GM21576 (cell line): ENCODE data around the gene RAD51B.
"Not testable (repeated sequence)": the region's sequence is repeated elsewhere in the genome, so short reads cannot be mapped to it uniquely, and the experiment has no call there.

Source experiments
- ATAC-seq: cut with Tn5 transposase; IDR thresholded peaks from one replicate; pipeline ENCODE4 v1.9.1; 2021; ENCODE audit warnings: mild to moderate bottlenecking, moderate library complexity; ENCODE audit not compliant: unreplicated experiment

The RAD51B gene

GRCh38 chr14:67819563-67820421 lies at the start of gene RAD51B:
TSS of gene RAD51B (plus strand) at chr14:67819779.
- ATAC-seq: peak; percentile 50

DNA sequence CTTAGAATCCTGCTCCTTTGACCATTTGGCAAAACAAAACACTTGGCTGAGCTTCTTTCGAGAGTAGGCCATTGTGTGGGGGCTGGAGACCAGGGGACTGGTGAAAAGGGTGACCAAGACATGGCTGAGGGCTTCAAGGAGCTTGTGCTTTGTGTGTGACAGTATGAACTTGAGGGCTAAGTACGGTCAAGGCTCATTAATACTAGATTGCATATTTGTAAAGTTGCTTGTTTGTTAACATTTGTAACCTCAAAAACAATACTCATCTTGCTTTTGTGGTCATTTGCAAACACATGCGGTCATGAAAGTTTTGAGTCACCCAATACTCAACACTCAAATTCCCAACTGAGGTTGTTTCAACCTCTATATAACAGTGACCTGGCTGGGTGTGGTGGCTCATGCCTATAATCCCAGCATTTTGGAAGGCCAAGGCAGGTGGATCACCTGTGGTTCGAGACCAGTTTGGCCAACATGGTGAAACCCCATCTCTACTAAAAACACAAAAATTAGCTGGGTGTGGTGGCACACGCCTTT lies 45.7 kb upstream of the RAD51B start:
- ATAC-seq: no peak

GRCh38 chr14:67776653-67777322 lies 42.8 kb upstream of the RAD51B start:
- no peak for ATAC-seq

DNA sequence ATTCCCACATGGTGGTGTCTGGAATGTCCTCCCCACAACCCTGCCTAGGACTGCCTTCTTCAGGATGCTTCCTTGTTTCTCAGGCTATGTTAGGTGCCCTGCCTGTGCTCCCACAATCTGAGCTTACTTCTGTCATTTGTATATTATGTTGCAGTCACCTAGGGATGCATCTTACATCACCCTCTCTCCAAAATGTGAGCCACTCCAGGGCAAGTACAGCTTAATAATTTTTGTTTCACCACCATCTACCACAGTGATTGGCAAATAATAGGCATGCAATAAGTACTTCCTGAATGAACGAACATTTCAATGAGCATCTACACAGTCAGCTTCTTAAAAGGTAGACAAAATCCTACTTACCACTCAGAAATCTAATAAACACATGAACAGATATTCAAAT lies 40.8 kb upstream of the RAD51B start:
- no peak for ATAC-seq

GRCh38 chr14:67782090-67782489 lies 37.5 kb upstream of the RAD51B start:
- no peak for ATAC-seq

DNA sequence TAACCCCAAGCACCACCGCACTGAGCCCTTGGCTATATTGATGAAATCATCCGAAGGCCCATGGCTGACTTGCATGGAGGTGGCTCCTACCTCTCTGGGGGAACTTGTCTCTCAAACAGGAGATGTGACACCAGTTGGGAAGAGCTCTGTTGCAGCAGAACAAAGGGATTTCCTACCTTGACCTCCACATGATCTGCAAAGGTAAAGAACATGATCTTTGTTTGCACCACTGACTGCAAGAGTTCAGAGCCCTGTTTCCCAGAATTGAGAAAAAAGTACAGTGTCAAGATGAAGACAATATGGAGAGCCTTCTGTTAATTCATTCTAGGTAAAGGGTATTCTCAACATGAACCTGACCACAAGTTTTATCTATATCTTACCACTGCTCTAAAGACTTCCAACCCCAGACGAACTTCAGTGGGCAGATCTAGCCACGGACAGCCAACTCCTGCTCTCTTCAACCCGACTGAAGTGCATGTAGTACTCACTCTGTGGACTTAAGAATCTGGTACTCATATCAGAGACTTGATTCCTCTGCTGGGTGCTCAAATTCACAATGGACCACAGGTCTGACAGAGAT lies 35.2 kb upstream of the RAD51B start:
- no peak for ATAC-seq

- no peak for ATAC-seq
These were observed 34.1 kb upstream of the RAD51B start for GRCh38 chr14:67785270-67786109.

DNA sequence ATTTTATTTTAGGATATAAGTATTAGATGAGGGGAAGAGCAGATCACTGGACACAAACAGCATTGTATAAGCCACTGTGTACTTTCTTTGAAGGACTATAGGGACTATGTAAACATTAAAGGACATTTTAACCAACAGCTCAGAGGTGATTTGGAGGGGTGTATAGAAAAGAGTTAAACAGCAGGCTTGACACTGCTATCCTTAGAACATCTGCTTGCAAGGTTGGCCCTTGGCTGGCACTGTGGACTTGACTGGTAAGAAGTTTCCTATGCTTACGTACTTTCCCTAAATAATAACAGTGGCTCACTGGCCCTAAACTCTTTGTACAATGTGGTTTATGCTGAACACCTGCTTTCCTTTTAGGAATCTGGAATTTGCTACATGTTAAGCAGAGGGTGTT lies 31.9 kb upstream of the RAD51B start:
- no peak for ATAC-seq

GRCh38 chr14:67798731-67799130 lies 20.8 kb upstream of the RAD51B start:
- no peak for ATAC-seq

DNA sequence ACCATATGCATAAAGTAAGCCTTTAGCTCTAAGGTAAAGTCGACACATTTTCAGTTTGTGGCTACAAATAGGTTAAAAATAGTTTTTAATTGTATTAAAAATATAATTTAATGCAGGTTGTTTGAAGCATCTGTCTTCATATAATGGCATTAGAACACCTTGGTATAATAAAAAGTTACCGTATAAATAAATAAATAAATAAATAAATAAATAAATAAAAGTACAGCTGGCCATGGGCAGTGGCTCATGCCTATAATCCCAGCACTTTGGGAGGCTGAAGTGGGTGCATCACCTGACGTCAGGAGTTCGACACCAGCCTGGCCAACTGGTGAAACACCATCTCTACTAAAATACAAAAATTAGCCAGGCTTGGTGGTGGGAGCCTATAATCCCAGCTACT lies 18.8 kb upstream of the RAD51B start:
- no peak for ATAC-seq

GRCh38 chr14:67806246-67806645 lies 13.3 kb upstream of the RAD51B start:
- ATAC-seq: no peak

DNA sequence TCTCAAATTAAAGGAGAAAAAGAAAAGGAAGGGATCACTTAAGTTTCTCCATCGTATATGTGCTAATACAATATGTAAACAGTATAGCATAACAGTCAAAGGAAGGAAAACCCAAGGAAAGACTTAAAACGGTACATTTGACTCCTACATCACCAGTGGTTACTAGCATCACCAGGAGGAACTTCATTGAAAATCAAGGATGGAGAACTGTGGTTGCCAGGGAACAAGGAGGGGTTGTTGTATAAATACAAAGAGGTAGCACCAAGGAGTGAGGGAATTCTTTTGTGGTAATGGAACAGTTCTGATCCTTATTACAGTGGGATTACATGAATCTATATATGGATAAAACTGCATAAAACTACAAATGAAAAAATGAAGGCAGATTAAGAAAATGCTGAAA lies 4.8 kb upstream of the RAD51B start:
- no peak for ATAC-seq

DNA sequence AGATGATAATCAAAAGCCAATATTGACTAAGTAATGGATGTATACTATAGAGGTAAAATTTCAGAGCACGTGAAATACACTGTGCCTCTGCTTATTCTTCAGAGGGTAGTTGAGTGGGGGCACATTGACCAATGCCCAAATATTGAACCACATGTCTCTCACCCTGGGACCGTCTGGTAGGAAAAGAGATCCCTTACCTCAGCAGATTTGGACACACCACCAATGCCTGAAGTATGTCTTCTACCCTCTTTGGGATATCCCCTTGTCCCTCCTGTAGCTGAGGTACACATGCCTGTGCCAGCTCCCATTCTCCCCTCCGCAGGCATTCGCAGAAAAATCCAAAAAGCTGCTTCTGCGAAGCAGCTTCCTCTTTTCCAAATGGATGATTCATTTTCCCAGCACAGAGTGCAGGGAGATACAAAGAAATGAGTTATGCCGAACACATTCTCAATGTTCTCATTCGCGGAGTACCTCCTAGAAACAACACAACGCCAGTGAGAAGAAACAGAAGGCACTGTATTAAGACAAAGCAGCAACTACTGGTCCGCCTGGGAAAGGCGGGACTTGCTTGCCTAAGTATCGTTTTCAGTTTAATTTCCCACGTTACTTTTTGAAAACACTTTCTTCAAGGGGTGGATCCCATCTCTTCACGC lies 3.9 kb upstream of the RAD51B start:
- ATAC-seq: no peak

DNA sequence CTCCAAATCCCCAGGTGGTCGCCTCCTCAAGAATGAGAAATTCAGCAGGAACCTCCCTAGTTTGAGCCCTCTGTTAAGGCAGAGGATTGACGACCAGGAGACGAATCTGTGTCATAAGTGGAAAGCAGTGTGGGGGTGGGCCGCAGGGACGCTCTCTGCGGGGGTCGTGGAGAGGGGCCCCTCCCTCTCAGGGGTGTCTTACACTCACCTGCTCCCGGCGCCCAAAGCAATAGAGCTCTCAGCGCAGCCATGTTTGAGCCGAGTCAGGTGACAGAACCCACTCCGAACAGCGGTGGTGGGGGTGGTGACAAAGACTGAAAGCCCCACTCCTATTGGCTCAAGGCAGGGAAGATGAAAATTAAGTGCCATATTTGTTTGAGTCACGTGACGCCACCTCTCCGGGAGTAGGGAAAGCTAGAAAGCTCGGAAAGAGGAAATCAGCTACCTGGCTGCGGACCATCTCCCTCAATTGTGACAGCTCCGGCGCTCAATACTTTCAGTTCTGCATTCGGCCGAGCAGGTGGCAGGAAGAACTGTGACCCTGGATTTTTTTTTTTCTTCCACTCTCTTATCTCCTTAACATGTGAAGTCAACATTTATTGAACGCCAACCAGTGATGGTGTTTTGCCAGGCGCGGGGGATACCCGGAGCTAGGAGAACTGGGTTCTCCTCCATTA lies 3.1 kb upstream of the RAD51B start, which contains the start of gene ZFYVE26:
Gene ZFYVE26 (minus strand): TSS at position 265 of the 677 bp plus-strand sequence. CDS start 627 bp downstream, outside the sequence.
- peak; percentile 79 for ATAC-seq

- no peak for ATAC-seq
These were observed 1.7 kb upstream of the RAD51B start for GRCh38 chr14:67817750-67818438.

DNA sequence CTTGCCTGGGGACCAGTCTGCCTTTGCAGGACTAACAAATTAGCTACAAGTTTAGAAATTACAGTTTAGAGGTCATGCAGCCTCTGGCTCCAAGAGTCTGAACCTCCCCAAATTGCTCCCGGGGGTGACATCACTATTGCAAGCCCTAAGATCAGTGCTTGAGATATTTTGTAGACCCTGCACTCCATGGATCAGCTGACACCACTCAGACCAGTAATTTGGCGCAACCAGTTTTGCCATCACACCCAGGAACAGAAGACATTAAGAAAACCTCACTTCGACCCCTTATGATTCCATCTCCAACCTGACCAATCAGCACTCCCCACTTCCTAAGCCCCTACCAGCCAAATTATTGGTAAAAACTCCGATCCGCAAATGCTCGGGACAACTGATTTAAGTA lies 1.1 kb upstream of the RAD51B start:
- not testable (repeated sequence) for ATAC-seq

DNA sequence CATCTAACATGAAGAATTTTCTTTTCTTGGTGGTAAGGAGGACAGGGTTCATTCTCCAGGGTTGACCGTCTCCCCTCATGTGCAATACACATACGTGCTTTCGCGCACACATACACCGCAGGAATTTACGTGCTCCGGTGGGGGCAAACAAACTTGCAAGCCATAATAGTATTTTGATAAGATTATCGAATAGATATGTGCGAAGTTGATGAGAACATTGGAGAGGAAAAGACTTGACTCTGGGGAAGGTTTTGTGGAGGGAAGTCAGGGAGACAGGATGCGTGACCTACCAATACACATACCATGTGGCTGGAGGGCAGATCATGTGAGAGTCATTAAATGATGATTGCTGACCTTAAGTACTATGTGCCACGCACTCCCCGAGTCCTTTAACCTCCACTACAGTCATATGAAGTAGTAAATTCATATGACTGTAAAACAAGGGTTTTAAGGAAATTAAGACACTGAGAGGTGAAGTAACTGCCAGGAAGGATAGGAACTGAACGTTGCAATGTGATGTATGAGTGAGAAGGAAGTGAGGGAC lies 921 bp downstream of the RAD51B start:
- ATAC-seq: no peak

GRCh38 chr14:67821121-67821520 lies 1.5 kb downstream of the RAD51B start:
- no peak for ATAC-seq

- no peak for ATAC-seq
These were observed 11.5 kb downstream of the RAD51B start for GRCh38 chr14:67831113-67831512.
